SU-DHL-6 (cell line): ENCODE data around the gene FYCO1.

ENCODE experiments used
- CTCF ChIP-seq: fragments of 200-600 bp; sonication (generic); IDR thresholded peaks from one replicate; pipeline ENCODE4 v1.5.1; 2017; ENCODE audit warnings: antibody characterized with exemption, mild to moderate bottlenecking, low read length, moderate library complexity; ENCODE audit not compliant: insufficient read depth, poor library complexity, severe bottlenecking
- EZH2phosphoT487 ChIP-seq: fragments of 200-600 bp; sonication (generic), shearing (Covaris generic); conservative IDR thresholded peaks from 2 replicates; pipeline ENCODE4 v1.6.1; 2018; ENCODE audit warnings: mild to moderate bottlenecking, antibody characterized with exemption, low read length, moderate library complexity, mixed read lengths

GRCh38 chr3:45904931-45905330, 90.7 kb downstream of the FYCO1 start:
- TF ChIP-seq CTCF: no peak
- TF ChIP-seq EZH2phosphoT487: no peak
